ENCODE measurements around the gene PRDM9. TPM values are rescaled to one million over a fixed set of nuclear protein-coding genes. Genes with fewer than 3 reads are reported as not detected.

The PRDM9 gene
- total RNA-seq, 1 experiment from 2014 or later, result not detected

GRCh38 chr5:23473915-23474314 is 33.5 kb upstream of the PRDM9 start:
- DNase-seq (ENCODE audit: low read depth, low spot score), result no peak
- no peaks in the 10 kb centered on the region for H3K4me1 ChIP-seq (ENCODE audit: control insufficient read depth, insufficient read depth, low read length)
- H3K9me3 ChIP-seq (ENCODE audit: control insufficient read depth, insufficient read depth, low read depth, low read length), result 0 out of 2 replicates have a peak, but pooled peaks cover 3% of the 10 kb centered on the region
- no peak overlapping the region for H3K4me3 ChIP-seq (ENCODE audit: low read depth in 2 of 2, low read length in 2 of 2)
- no peak for ATAC-seq
- in situ Hi-C loops (cut with HindIII; ENCODE audit: low pct_unique_long_range_greater_than_20kb, low sequenced_read_pairs), result no loop called here
- H3K27ac ChIP-seq (ENCODE audit: low read length), result no peak overlapping the region
- H3K36me3 ChIP-seq (ENCODE audit: control insufficient read depth, insufficient read depth, low read length), result no peaks in the 10 kb centered on the region
- intact Hi-C loops (cut with micrococcal nuclease; ENCODE audit: unreplicated experiment), result no loop called here
- TF ChIP-seq TCF7L2 (IDR thresholded peaks at IDR 0.05; ENCODE audit: low read depth, low read length) (no peak), SIN3A (IDR thresholded peaks at IDR 0.05; ENCODE audit: borderline replicate concordance, insufficient read depth, low read depth, low read length) (no peak), POLR2AphosphoS5 (IDR thresholded peaks at IDR 0.05; ENCODE audit: low read depth, low read length) (no peak)
- TF ChIP-seq, protein P1, sequence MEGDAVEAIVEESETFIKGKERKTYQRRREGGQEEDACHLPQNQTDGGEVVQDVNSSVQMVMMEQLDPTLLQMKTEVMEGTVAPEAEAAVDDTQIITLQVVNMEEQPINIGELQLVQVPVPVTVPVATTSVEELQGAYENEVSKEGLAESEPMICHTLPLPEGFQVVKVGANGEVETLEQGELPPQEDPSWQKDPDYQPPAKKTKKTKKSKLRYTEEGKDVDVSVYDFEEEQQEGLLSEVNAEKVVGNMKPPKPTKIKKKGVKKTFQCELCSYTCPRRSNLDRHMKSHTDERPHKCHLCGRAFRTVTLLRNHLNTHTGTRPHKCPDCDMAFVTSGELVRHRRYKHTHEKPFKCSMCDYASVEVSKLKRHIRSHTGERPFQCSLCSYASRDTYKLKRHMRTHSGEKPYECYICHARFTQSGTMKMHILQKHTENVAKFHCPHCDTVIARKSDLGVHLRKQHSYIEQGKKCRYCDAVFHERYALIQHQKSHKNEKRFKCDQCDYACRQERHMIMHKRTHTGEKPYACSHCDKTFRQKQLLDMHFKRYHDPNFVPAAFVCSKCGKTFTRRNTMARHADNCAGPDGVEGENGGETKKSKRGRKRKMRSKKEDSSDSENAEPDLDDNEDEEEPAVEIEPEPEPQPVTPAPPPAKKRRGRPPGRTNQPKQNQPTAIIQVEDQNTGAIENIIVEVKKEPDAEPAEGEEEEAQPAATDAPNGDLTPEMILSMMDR (IDR thresholded peaks at IDR 0.05), result no peak
- TF ChIP-seq, protein P2, sequence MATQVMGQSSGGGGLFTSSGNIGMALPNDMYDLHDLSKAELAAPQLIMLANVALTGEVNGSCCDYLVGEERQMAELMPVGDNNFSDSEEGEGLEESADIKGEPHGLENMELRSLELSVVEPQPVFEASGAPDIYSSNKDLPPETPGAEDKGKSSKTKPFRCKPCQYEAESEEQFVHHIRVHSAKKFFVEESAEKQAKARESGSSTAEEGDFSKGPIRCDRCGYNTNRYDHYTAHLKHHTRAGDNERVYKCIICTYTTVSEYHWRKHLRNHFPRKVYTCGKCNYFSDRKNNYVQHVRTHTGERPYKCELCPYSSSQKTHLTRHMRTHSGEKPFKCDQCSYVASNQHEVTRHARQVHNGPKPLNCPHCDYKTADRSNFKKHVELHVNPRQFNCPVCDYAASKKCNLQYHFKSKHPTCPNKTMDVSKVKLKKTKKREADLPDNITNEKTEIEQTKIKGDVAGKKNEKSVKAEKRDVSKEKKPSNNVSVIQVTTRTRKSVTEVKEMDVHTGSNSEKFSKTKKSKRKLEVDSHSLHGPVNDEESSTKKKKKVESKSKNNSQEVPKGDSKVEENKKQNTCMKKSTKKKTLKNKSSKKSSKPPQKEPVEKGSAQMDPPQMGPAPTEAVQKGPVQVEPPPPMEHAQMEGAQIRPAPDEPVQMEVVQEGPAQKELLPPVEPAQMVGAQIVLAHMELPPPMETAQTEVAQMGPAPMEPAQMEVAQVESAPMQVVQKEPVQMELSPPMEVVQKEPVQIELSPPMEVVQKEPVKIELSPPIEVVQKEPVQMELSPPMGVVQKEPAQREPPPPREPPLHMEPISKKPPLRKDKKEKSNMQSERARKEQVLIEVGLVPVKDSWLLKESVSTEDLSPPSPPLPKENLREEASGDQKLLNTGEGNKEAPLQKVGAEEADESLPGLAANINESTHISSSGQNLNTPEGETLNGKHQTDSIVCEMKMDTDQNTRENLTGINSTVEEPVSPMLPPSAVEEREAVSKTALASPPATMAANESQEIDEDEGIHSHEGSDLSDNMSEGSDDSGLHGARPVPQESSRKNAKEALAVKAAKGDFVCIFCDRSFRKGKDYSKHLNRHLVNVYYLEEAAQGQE (IDR thresholded peaks at IDR 0.05; ENCODE audit: insufficient read depth in 1 of 2, low read depth in 2 of 2, low read length in 1 of 2), result no peak
- BruUV-seq (replicated peaks), result no TSS peak
- H3K27me3 ChIP-seq (ENCODE audit: control insufficient read depth, insufficient read depth, low read length), result no peaks in the 10 kb centered on the region
- POLR2A ChIA-PET, result no interaction called here
- CTCF ChIA-PET, result no interaction called here

GRCh38 chr5:23474315-23474714 is 33.1 kb upstream of the PRDM9 start:
- DNase-seq (ENCODE audit: low read depth, low spot score) (no peak), ATAC-seq (no peak)
- H3K27ac ChIP-seq (ENCODE audit: low read length), result no peak overlapping the region
- POLR2A ChIA-PET, result no interaction called here
- no peaks in the 10 kb centered on the region for H3K27me3 ChIP-seq (ENCODE audit: control insufficient read depth, insufficient read depth, low read length)
- no peaks in the 10 kb centered on the region for H3K36me3 ChIP-seq (ENCODE audit: control insufficient read depth, insufficient read depth, low read length)
- TF ChIP-seq SIN3A (IDR thresholded peaks at IDR 0.05; ENCODE audit: borderline replicate concordance, insufficient read depth, low read depth, low read length) (no peak), TCF7L2 (IDR thresholded peaks at IDR 0.05; ENCODE audit: low read depth, low read length) (no peak), POLR2AphosphoS5 (IDR thresholded peaks at IDR 0.05; ENCODE audit: low read depth, low read length) (no peak)
- TF ChIP-seq, protein P1 (IDR thresholded peaks at IDR 0.05), result no peak
- TF ChIP-seq, protein P2 (IDR thresholded peaks at IDR 0.05; ENCODE audit: insufficient read depth in 1 of 2, low read depth in 2 of 2, low read length in 1 of 2), result no peak
- CTCF ChIA-PET, result no interaction called here
- no TSS peak for BruUV-seq (replicated peaks)
- no peaks in the 10 kb centered on the region for H3K4me1 ChIP-seq (ENCODE audit: control insufficient read depth, insufficient read depth, low read length)
- in situ Hi-C loops (cut with HindIII; ENCODE audit: low pct_unique_long_range_greater_than_20kb, low sequenced_read_pairs), result no loop called here
- H3K9me3 ChIP-seq (ENCODE audit: control insufficient read depth, insufficient read depth, low read depth, low read length), result 0 out of 2 replicates have a peak, but pooled peaks cover 3% of the 10 kb centered on the region
- H3K4me3 ChIP-seq (ENCODE audit: low read depth in 2 of 2, low read length in 2 of 2), result no peak overlapping the region
- intact Hi-C loops (cut with micrococcal nuclease; ENCODE audit: unreplicated experiment), result no loop called here
